HepG2 (cell line): ENCODE data around the gene DND1. TPM values are rescaled to one million over a fixed set of nuclear protein-coding genes. Genes with fewer than 3 reads are reported as not detected.
A peak's percentile ranks its signal among the peaks of the same experiment; 100 is the strongest.

Source experiments
- CAMTA2 ChIP-seq: sonication (generic); formaldehyde crosslinking; IDR thresholded peaks from 2 replicates; pipeline ENCODE4 v1.4.0; 2020; ENCODE audit warnings: mild to moderate bottlenecking, missing genetic modification reagents, borderline replicate concordance
- ISX ChIP-seq: sonication (generic); formaldehyde crosslinking; conservative IDR thresholded peaks from 2 replicates; pipeline ENCODE4 v1.5.0; 2020; ENCODE audit warnings: missing genetic modification reagents
- NFE2L1 ChIP-seq: sonication (generic); formaldehyde crosslinking; IDR thresholded peaks from 2 replicates; pipeline ENCODE4 v1.4.0; 2020; ENCODE audit warnings: missing genetic modification reagents, mild to moderate bottlenecking, borderline replicate concordance
- NR2F1 ChIP-seq, 2 experiments: fragments of 450-650 bp in 1 of 2; formaldehyde crosslinking in 1 of 2; IDR thresholded peaks; 2 replicates each; pipeline versions ENCODE4 v1.5.0 to v1.6.1; 2016 to 2020; ENCODE audit warnings: mild to moderate bottlenecking in 1 of 2, missing compliant biosample characterization in 1 of 2, missing genetic modification reagents in 1 of 2, moderate library complexity in 1 of 2
- RBAK ChIP-seq: sonication (generic); formaldehyde crosslinking; IDR thresholded peaks from 2 replicates; pipeline ENCODE4 v1.5.1; 2020; ENCODE audit warnings: mild to moderate bottlenecking, missing genetic modification reagents
- ZNF446 ChIP-seq: sonication (generic); formaldehyde crosslinking; IDR thresholded peaks from 2 replicates; pipeline ENCODE4 v1.5.0; 2020; ENCODE audit warnings: mild to moderate bottlenecking, missing genetic modification reagents
- ZNF530 ChIP-seq: sonication (generic); formaldehyde crosslinking; IDR thresholded peaks from 2 replicates; pipeline ENCODE4 v1.5.0; 2020; ENCODE audit warnings: low read depth, mild to moderate bottlenecking, missing genetic modification reagents
- ZNF598 ChIP-seq: sonication (generic); formaldehyde crosslinking; IDR thresholded peaks from 2 replicates; pipeline ENCODE4 v1.5.1; 2020; ENCODE audit warnings: mild to moderate bottlenecking, missing genetic modification reagents, borderline replicate concordance
- ZNF747 ChIP-seq: sonication (generic); formaldehyde crosslinking; IDR thresholded peaks from 2 replicates; pipeline ENCODE4 v1.8.1; 2023; ENCODE audit warnings: missing genetic modification reagents, mild to moderate bottlenecking, borderline replicate concordance
- ZSCAN29 ChIP-seq: sonication (generic); formaldehyde crosslinking; conservative IDR thresholded peaks from 2 replicates; pipeline ENCODE4 v1.4.0; 2020; ENCODE audit warnings: mild to moderate bottlenecking, missing genetic modification reagents
- ZZZ3 ChIP-seq: sonication (generic); formaldehyde crosslinking; IDR thresholded peaks from 2 replicates; pipeline ENCODE4 v1.4.0; 2020; ENCODE audit warnings: missing genetic modification reagents, mild to moderate bottlenecking, borderline replicate concordance
- polyA plus RNA-seq, 8 experiments: library from polyadenylated mRNA; depleted of rRNA in 3 of 8; stranded (reverse) in 7 of 8; unstranded in 1 of 8; fragments of >200 nt; fragmentation: Illumina TruSeq in 4 of 8; extraction: Trizol in 4 of 8; gene quantifications; 2 replicates each; pipeline versions ENCODE4 v1.2.1 to v1.2.3, GENCODE V29; 2011 to 2016; ENCODE audit warnings: low read depth in 4 of 8, missing spikeins in 1 of 8, mixed read lengths in 1 of 8; ENCODE audit not compliant: insufficient read depth in 1 of 8
- total RNA-seq, 5 experiments: library from RNA; depleted of rRNA; stranded (reverse); fragments of >200 nt; fragmentation: Illumina TruSeq; extraction: Trizol; gene quantifications; 2 replicates each; pipeline ENCODE4 v1.2.3, GENCODE V29; 2016; ENCODE audit warnings: low read depth in 1 of 5
- TF ChIP-seq, protein P1 (sequence below): sonication (generic); formaldehyde crosslinking; IDR thresholded peaks from 2 replicates; pipeline ENCODE4 v1.5.1; 2020; ENCODE audit warnings: missing genetic modification reagents, mild to moderate bottlenecking, borderline replicate concordance
- TF ChIP-seq, protein P2 (sequence below): sonication (generic); formaldehyde crosslinking; conservative IDR thresholded peaks from 2 replicates; pipeline ENCODE4 v1.4.0; 2020; ENCODE audit warnings: missing genetic modification reagents
- TF ChIP-seq, protein P3 (sequence below): sonication (generic); formaldehyde crosslinking; IDR thresholded peaks from 2 replicates; pipeline ENCODE4 v1.8.0; 2022; ENCODE audit warnings: missing genetic modification reagents, mild to moderate bottlenecking, borderline replicate concordance

The DND1 gene
- total and polyA plus RNA-seq, 2 of the 13 experiments (the other 11 are each of a cell fraction or from before 2014, with no cell fraction given): 0.48 to 0.55 TPM

DNA sequence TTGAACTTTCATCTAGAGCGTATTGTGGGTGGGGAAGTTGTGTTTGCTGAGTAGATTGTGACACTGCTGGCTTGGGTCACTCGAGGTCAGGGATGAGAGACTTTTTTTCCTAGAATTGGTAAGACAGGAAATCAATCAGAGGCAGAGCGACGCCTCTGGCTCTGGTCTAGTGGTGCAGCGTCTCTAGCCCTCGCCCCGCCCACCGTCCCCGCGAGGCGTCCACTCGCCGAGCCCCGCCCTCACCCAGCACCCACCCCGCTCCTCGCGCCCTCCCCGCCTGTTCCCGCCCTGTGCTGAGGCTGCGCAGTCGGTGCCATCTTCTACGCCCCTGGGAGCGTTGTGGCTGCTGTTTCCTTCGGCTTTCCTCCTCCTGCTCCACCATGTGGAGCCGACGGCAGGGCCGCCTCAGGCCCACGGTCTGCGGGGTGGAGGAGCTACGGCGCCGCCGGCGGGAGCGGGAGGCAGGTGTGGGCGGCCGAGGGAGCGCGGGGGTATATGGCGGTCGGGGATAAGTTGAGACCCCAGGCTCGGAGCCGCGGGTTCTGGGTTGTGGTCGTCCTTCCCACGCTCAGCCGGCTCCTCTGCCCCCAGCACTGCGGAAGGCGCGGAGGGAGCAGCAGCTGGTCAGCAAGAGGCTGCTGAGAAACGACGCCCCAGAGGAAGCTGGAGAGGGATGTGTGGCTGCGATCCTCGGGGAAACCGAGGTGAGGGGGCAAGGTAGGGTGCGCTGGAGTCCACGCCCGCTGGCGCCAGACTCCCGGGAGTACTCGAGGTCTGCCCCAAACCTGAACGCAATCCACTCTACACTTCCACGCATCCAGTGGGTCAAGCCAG lies 34.0 kb downstream of the DND1 start, which contains the start of gene TMCO6 (continued):
- TF ChIP-seq, protein P1, sequence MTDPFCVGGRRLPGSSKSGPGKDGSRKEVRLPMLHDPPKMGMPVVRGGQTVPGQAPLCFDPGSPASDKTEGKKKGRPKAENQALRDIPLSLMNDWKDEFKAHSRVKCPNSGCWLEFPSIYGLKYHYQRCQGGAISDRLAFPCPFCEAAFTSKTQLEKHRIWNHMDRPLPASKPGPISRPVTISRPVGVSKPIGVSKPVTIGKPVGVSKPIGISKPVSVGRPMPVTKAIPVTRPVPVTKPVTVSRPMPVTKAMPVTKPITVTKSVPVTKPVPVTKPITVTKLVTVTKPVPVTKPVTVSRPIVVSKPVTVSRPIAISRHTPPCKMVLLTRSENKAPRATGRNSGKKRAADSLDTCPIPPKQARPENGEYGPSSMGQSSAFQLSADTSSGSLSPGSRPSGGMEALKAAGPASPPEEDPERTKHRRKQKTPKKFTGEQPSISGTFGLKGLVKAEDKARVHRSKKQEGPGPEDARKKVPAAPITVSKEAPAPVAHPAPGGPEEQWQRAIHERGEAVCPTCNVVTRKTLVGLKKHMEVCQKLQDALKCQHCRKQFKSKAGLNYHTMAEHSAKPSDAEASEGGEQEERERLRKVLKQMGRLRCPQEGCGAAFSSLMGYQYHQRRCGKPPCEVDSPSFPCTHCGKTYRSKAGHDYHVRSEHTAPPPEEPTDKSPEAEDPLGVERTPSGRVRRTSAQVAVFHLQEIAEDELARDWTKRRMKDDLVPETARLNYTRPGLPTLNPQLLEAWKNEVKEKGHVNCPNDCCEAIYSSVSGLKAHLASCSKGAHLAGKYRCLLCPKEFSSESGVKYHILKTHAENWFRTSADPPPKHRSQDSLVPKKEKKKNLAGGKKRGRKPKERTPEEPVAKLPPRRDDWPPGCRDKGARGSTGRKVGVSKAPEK (CRISPR knock-in tag): peak; percentile 58; the same call in 1 of the 2 replicates
- TF ChIP-seq, protein P2, sequence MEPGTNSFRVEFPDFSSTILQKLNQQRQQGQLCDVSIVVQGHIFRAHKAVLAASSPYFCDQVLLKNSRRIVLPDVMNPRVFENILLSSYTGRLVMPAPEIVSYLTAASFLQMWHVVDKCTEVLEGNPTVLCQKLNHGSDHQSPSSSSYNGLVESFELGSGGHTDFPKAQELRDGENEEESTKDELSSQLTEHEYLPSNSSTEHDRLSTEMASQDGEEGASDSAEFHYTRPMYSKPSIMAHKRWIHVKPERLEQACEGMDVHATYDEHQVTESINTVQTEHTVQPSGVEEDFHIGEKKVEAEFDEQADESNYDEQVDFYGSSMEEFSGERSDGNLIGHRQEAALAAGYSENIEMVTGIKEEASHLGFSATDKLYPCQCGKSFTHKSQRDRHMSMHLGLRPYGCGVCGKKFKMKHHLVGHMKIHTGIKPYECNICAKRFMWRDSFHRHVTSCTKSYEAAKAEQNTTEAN (CRISPR knock-in tag): peak; percentile 37; the same call in 1 of the 2 replicates
- TF ChIP-seq NFE2L1 (no peak), ZSCAN29 (peak; percentile 61; the same call in 1 of the 2 replicates), ZNF747 (CRISPR knock-in tag) (peak; percentile 83), ZNF598 (peak; percentile 47; the same call in 1 of the 2 replicates), ISX (CRISPR knock-in tag) (no peak), ZZZ3 (CRISPR knock-in tag) (peak; percentile 36; the same call in 1 of the 2 replicates), CAMTA2 (CRISPR knock-in tag) (no peak), ZNF446 (CRISPR knock-in tag) (peak; percentile 30; the same call in 1 of the 2 replicates), RBAK (CRISPR knock-in tag) (no peak), NR2F1 (CRISPR knock-in tag; IDR thresholded peaks at IDR 0.05) (peak; percentile 88 to 90), ZNF530 (no peak)
- TF ChIP-seq, protein P3, sequence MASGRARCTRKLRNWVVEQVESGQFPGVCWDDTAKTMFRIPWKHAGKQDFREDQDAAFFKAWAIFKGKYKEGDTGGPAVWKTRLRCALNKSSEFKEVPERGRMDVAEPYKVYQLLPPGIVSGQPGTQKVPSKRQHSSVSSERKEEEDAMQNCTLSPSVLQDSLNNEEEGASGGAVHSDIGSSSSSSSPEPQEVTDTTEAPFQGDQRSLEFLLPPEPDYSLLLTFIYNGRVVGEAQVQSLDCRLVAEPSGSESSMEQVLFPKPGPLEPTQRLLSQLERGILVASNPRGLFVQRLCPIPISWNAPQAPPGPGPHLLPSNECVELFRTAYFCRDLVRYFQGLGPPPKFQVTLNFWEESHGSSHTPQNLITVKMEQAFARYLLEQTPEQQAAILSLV (CRISPR knock-in tag): peak; percentile 87
